ENCODE results near the gene WNT9B.

Gene WNT9B

GRCh38 chr17:46851029-46851741, at the start of gene WNT9B:
TSS of gene WNT9B (plus strand) at chr17:46851583. CDS start at chr17:46851639, 56 bp downstream.
- DNase-seq (ENCODE audit: low spot score), result peak; percentile 57

DNA sequence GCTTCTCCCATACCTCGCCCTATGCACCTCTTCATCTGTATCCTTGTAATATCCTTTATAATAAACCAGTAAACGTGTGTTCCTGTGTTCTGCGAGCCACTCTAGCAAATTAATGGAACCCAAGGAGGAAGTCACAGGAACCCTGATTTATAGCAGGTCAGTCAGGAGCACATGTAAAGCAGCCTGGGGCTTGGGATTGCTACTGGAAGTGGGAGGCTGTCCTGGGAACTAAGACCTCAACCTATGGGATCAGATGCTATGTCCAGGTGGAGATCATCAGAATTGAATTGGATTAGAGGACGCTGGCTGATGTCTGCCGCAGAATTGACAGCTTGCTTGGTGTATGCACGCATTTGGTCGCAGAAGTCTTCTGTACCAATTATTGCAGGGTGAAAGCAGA, 48.6 kb upstream of the WNT9B start:
- DNase-seq (ENCODE audit: low spot score), result no peak

DNA sequence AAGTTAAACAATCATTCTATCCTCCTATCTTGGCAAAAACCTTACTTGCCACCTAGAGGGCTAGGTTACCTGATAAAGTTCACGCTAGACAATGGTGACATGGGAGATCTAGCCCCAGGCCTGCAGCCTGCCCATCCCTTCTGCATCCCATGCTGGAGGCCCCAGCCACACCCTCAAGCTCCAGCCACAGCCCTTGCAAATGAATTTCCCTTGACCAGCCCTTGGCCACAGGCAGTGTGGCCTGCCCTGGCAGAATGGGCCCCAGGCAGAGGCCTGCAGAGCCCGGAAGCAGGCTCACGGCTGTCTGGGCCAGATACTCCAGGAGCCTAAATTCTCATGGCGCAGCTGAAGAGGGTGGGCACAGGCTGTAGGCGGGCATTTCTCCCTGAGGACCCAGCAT, 47.8 kb upstream of the WNT9B start:
- no peak for DNase-seq (ENCODE audit: low spot score)

GRCh38 chr17:46805771-46806170, 45.6 kb upstream of the WNT9B start:
- DNase-seq (ENCODE audit: low spot score), result no peak

GRCh38 chr17:46809110-46809571, 42.2 kb upstream of the WNT9B start:
- DNase-seq (ENCODE audit: low spot score), result no peak

GRCh38 chr17:46810837-46811236, 40.5 kb upstream of the WNT9B start:
- DNase-seq (ENCODE audit: low spot score), result no peak

GRCh38 chr17:46811978-46812583, 39.3 kb upstream of the WNT9B start:
- DNase-seq (ENCODE audit: low spot score), result peak; percentile 86

GRCh38 chr17:46812624-46813318, 38.6 kb upstream of the WNT9B start:
- no peak for DNase-seq (ENCODE audit: low spot score)

- DNase-seq (ENCODE audit: low spot score), result no peak
Observed at GRCh38 chr17:46813920-46814319, 37.5 kb upstream of the WNT9B start.

GRCh38 chr17:46814446-46814845, 36.9 kb upstream of the WNT9B start:
- DNase-seq (ENCODE audit: low spot score), result no peak

DNA sequence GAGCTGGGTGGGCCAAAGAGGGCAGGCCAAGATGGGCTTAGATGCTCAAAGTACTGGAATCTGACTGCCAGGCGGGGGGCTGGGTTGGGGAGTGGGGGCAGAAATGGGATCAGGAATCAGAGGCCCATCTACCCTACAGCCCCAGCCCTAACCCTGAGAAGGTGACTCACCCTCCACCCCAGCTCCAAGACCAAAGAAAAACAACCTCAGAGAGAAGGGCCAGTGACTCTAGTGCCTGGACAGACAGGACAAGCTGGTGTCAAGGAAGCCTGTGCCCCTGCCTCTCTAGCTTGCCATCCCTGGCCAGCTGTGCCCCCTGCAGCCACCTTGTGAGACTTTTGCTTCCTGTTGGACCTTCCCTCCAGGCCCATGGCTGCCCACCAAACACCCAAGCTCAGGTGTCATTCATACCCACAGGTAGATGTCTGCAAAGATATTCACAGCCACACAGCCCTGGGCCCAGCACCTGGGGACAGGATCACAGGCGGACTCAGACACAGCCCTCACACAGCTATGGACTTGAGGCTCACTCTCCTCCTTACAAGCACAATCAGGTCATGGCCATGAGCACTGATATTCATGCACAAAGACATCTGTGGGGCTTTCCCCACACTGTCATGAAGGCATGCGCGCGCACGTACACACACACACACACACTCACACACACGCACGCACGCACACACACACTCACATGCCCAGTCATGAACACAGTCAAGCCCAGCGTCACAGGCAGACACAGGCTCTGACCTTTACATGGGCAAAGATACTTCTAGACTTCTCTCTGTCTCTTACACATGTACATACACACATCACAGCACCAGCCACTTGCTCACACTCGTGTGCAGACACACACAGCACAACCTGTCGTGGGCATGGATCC, 35.7 kb upstream of the WNT9B start:
- no peak for DNase-seq (ENCODE audit: low spot score)

GRCh38 chr17:46817151-46817900, 34.1 kb upstream of the WNT9B start:
- no peak for DNase-seq (ENCODE audit: low spot score)

- DNase-seq (ENCODE audit: low spot score), result no peak
Observed at GRCh38 chr17:46817901-46818209, 33.5 kb upstream of the WNT9B start.

DNA sequence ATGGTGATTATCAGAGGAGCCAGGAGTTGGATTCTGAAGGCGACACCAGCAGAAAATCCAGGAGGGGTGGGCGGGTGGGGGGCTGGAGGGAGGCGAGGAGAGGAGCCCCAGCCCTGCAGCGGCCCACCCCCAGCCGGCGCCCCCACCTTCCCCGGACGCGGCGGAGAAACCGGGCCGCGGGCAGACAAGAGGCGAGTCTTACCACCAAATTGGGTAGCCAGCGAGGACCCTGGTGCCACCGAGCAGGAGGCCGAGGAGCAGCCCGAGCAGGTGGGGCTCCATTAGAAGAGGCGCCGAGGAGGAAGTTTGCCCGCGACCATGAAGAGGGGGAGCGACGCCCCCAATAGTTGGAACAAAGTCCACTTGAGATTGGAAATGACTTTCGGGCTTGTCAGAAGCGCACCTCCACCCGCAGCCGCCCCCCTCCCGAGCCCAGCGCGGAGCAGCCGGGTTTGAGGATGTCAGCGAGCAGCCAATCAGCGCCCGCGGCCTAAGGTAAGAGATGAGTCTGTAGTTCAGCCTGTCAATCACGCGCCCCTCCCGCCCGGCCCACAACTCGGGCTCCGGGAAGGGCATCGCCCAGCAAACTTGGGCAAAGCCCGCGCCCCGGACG, 33.0 kb upstream of the WNT9B start, which contains the start of gene WNT3:
Gene WNT3 (minus strand): TSS at position 377 of the 613 bp plus-strand sequence. CDS start 95 bp downstream, at position 282.
- DNase-seq (ENCODE audit: low spot score), result no peak

DNA sequence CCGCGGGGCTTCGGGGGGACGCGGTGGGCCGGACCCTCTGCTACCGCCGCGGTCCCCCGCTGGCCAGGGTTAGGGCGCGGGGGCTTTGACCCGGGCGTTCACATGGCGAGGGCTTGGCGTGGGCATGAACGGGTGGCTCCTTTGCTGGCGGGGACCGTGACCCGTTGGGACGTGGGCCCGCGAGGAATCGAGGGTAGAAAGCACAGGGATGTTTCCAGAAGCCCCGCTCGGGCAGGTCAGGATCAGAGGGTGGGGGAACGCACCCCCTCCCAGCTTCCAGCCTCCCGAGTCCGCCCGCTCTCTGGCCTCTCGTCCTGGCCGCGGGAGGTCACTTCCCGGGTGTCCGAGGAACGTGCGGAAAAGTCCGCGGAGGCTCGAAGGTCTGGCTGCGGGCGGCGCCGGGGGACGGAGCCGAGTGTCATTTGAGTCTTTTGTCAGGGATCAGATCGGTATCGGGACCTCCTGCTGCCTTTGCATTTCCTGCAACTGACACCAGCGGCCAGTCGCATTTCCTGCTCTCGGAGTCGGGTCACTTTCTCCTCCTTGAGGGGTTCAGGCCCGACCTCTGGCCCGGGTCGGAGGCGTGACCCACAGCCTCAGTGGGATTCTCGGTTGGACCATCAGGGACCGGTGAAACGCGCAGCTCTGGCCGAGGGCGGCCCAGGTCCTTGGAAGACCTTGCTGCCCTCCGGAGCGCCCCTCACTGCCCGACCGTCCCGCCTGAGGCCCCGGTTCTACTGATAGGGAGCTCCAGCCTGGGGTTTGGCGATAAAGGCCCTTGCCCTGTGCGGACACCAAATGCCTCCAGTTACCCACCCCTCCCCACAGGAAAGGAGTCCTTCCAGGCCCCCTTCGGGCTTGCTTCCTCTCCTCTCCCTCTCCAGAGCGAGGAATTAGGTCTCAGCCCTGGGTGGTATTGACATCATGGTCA, 32.2 kb upstream of the WNT9B start:
- peak; percentile 52 for DNase-seq (ENCODE audit: low spot score)

DNA sequence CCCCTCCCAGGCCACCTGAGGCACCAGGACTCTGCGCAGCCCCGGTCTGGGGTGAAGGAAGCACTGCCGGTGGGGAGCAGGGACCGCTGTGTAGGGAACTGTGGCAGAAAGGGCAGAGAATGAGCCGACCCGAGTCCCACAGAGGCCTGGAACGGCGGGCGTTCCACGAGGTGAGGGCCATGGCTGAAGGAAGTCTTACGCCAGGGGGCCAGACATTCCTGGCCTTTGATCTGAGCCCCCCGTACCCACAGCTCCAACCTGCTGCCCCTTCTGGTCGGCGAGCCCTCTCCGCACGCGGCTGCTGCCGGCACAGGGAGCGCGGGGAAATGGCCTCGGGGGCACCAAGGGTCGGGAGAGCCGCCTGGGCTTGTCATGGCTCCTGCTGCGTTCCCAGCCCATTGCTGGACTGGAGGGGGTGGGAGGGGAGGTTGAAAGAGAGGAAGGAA, 31.5 kb upstream of the WNT9B start:
- DNase-seq (ENCODE audit: low spot score), result no peak

GRCh38 chr17:46820592-46821450, 30.6 kb upstream of the WNT9B start:
- no peak for DNase-seq (ENCODE audit: low spot score)

- no peak for DNase-seq (ENCODE audit: low spot score)
Observed at GRCh38 chr17:46821482-46822387, 29.6 kb upstream of the WNT9B start.
